Mesendoderm (in vitro differentiated cells): ENCODE measurements around the gene TMEM253. TPM values are rescaled to one million over a fixed set of nuclear protein-coding genes. Genes with fewer than 3 reads are reported as not detected.
A peak's percentile ranks its signal among the peaks of the same experiment; 100 is the strongest.

ENCODE experiments used
- DNase-seq: peaks from one replicate; pipeline ENCODE4 v3.0.0; 2013
- H2AK5ac ChIP-seq: 2 replicates; pipeline ENCODE4 v1.6.1; 2013; ENCODE audit warnings: low read length, inconsistent platforms
- H2BK120ac ChIP-seq: 2 replicates; pipeline ENCODE4 v1.6.1; 2013; ENCODE audit warnings: low read depth, mild to moderate bottlenecking, low read length, moderate library complexity, mixed read lengths
- H2BK15ac ChIP-seq: replicated peaks from 2 replicates; pipeline ENCODE4 v1.6.1; 2013; ENCODE audit warnings: low read depth, mild to moderate bottlenecking, moderate library complexity
- H2BK5ac ChIP-seq: 2 replicates; pipeline ENCODE4 v1.6.1; 2013; ENCODE audit warnings: low read length, inconsistent platforms
- H3K18ac ChIP-seq: 2 replicates; pipeline ENCODE4 v1.6.1; 2013; ENCODE audit warnings: mild to moderate bottlenecking, low read length, mixed read lengths
- H3K23ac ChIP-seq: one replicate; pipeline ENCODE4 v1.6.1; 2013; ENCODE audit warnings: low read length
- H3K27ac ChIP-seq: 2 replicates; pipeline ENCODE4 v1.5.1; 2013; ENCODE audit warnings: low read depth, mild to moderate bottlenecking, inconsistent platforms, low read length, moderate library complexity
- H3K27me3 ChIP-seq: 2 replicates; pipeline ENCODE4 v1.6.1; 2013; ENCODE audit warnings: low read length, control low read depth, mild to moderate bottlenecking, inconsistent platforms; ENCODE audit not compliant: insufficient read depth, poor library complexity
- H3K36me3 ChIP-seq: 2 replicates; pipeline ENCODE4 v1.6.1; 2013; ENCODE audit warnings: low read length, inconsistent platforms; ENCODE audit not compliant: control insufficient read depth, insufficient read depth
- H3K4ac ChIP-seq: one replicate; pipeline ENCODE4 v1.6.1; 2013; ENCODE audit warnings: low read depth, mild to moderate bottlenecking, low read length, moderate library complexity
- H3K4me1 ChIP-seq: 2 replicates; pipeline ENCODE4 v1.6.1; 2013; ENCODE audit warnings: low read depth, low read length, inconsistent platforms; ENCODE audit not compliant: control insufficient read depth
- H3K4me2 ChIP-seq: 2 replicates; pipeline ENCODE4 v1.6.1; 2013; ENCODE audit warnings: low read length
- H3K4me3 ChIP-seq: 2 replicates; pipeline ENCODE4 v1.5.1; 2013; ENCODE audit warnings: mild to moderate bottlenecking, low read length
- H3K56ac ChIP-seq: one replicate; pipeline ENCODE4 v1.6.1; 2013; ENCODE audit warnings: low read length
- H3K79me1 ChIP-seq: 2 replicates; pipeline ENCODE4 v1.6.1; 2013; ENCODE audit warnings: low read length, inconsistent platforms
- H3K79me2 ChIP-seq: 2 replicates; pipeline ENCODE4 v1.6.1; 2013; ENCODE audit warnings: mild to moderate bottlenecking, low read length; ENCODE audit not compliant: control insufficient read depth, insufficient read depth
- H3K9ac ChIP-seq: 2 replicates; pipeline ENCODE4 v1.6.1; 2013; ENCODE audit warnings: low read length, inconsistent platforms
- H4K5ac ChIP-seq: one replicate; pipeline ENCODE4 v1.6.1; 2013; ENCODE audit warnings: low read length
- H4K8ac ChIP-seq: one replicate; pipeline ENCODE4 v1.6.1; 2013; ENCODE audit warnings: low read depth, mild to moderate bottlenecking, control low read depth, low read length, moderate library complexity
- WGBS: extraction: QIAGEN DNeasy Blood & Tissue Kit; methylation state at CpG from one replicate; pipeline ENCODE4 v1.1.7; 2013; ENCODE audit warnings: low lambda C conversion rate, missing lambda C conversion rate; ENCODE audit not compliant: insufficient coverage; ENCODE audit errors: extremely low coverage; 5-methylcytosine and 5-hydroxymethylcytosine counted together
- small RNA-seq: library from polyadenylated mRNA; stranded (forward); fragments of <200 nt; extraction: miRNeasy Mini kit (QIAGEN cat#:217004); gene quantifications from one replicate; pipeline ENCODE3, GENCODE V24; 2013; ENCODE audit not compliant: insufficient read depth

Gene TMEM253

GRCh38 chr14:21136024-21136423 is 35.2 kb downstream of the TMEM253 start:
- no peak overlapping the region for H3K4ac ChIP-seq
- H3K56ac ChIP-seq: no peak overlapping the region
- no peak overlapping the region for H2AK5ac ChIP-seq
- H3K23ac ChIP-seq: no peak overlapping the region
- DNase-seq: peak; percentile 19
- H2BK15ac ChIP-seq: no peak overlapping the region
- no peaks in the 10 kb centered on the region for H3K79me1 ChIP-seq
- no peak overlapping the region for H3K18ac ChIP-seq
- H3K36me3 ChIP-seq: no peaks in the 10 kb centered on the region
- H2BK5ac ChIP-seq: no peak overlapping the region
- no peak overlapping the region for H3K4me2 ChIP-seq
- H3K27me3 ChIP-seq: no peaks in the 10 kb centered on the region
- no peak overlapping the region for H2BK120ac ChIP-seq
- H3K9ac ChIP-seq: no peak overlapping the region
- no peaks in the 10 kb centered on the region for H3K79me2 ChIP-seq
- H3K27ac ChIP-seq: no peak overlapping the region
- no peak overlapping the region for H4K5ac ChIP-seq
- no CpG with 5 or more reads among the region's 1 CpG for WGBS
- H4K8ac ChIP-seq: no peak overlapping the region
- H3K4me3 ChIP-seq: no peak overlapping the region
- no peaks in the 10 kb centered on the region for H3K4me1 ChIP-seq

- no CpG with 5 or more reads among the region's 1 CpG for WGBS
Measured at GRCh38 chr14:21142357-21142756, 41.5 kb downstream of the TMEM253 start.

GRCh38 chr14:21145437-21145836 is 44.6 kb downstream of the TMEM253 start:
- H3K4me2 ChIP-seq: no peak overlapping the region
- H4K8ac ChIP-seq: no peak overlapping the region
- H3K27me3 ChIP-seq: no peaks in the 10 kb centered on the region
- no peak overlapping the region for H3K18ac ChIP-seq
- H3K79me1 ChIP-seq: no peaks in the 10 kb centered on the region
- H3K9ac ChIP-seq: no peak overlapping the region
- H3K79me2 ChIP-seq: no peaks in the 10 kb centered on the region
- no peak overlapping the region for H3K56ac ChIP-seq
- no peaks in the 10 kb centered on the region for H3K4me1 ChIP-seq
- H3K4ac ChIP-seq: no peak overlapping the region
- no peak overlapping the region for H2BK5ac ChIP-seq
- no peaks in the 10 kb centered on the region for H3K36me3 ChIP-seq
- no peak for DNase-seq
- H2AK5ac ChIP-seq: no peak overlapping the region
- H4K5ac ChIP-seq: no peak overlapping the region
- no peak overlapping the region for H3K4me3 ChIP-seq
- H2BK120ac ChIP-seq: no peak overlapping the region
- H2BK15ac ChIP-seq: no peak overlapping the region
- no peak overlapping the region for H3K23ac ChIP-seq
- no peak overlapping the region for H3K27ac ChIP-seq

More at GRCh38 chr14:21142357-21142756, 41.5 kb downstream of the TMEM253 start:
- Histone ChIP-seq H3K79me1 (no peaks in the 10 kb centered on the region), H3K4me1 (no peaks in the 10 kb centered on the region), H4K8ac (no peak overlapping the region), H2BK5ac (no peak overlapping the region), H3K36me3 (no peaks in the 10 kb centered on the region), H2BK120ac (no peak overlapping the region), H3K18ac (no peak overlapping the region), H3K4ac (no peak overlapping the region), H2BK15ac (no peak overlapping the region), H3K4me2 (no peak overlapping the region), H3K27ac (no peak overlapping the region), H3K23ac (no peak overlapping the region), H3K79me2 (no peaks in the 10 kb centered on the region), H3K27me3 (no peaks in the 10 kb centered on the region), H3K56ac (no peak overlapping the region), H2AK5ac (no peak overlapping the region), H3K4me3 (no peak overlapping the region), H3K9ac (no peak overlapping the region), H4K5ac (no peak overlapping the region)
- no peak for DNase-seq

- Histone ChIP-seq H4K5ac (no peak overlapping the region), H3K56ac (no peak overlapping the region), H2AK5ac (no peak overlapping the region), H3K4ac (no peak overlapping the region), H3K79me2 (no peaks in the 10 kb centered on the region), H2BK5ac (no peak overlapping the region), H3K9ac (no peak overlapping the region), H4K8ac (no peak overlapping the region), H3K79me1 (no peaks in the 10 kb centered on the region), H3K4me3 (no peak overlapping the region), H3K4me2 (no peak overlapping the region), H2BK120ac (no peak overlapping the region), H3K4me1 (no peaks in the 10 kb centered on the region), H2BK15ac (no peak overlapping the region), H3K36me3 (no peaks in the 10 kb centered on the region), H3K27me3 (no peaks in the 10 kb centered on the region), H3K23ac (no peak overlapping the region), H3K18ac (no peak overlapping the region), H3K27ac (no peak overlapping the region)
- WGBS: no CpG with 5 or more reads among the region's 4 CpGs
- no peak for DNase-seq
Measured at GRCh38 chr14:21149641-21150367, 48.9 kb downstream of the TMEM253 start.

Small RNAs within 50 kb of the gene (small RNA-seq; reads per million reads assigned to genes)
- gene RNU6-252P: not detected
